OCI-LY7 (cell line): ENCODE measurements around the gene MED31. TPM values are rescaled to one million over a fixed set of nuclear protein-coding genes. Genes with fewer than 3 reads are reported as not detected.
"Not testable (repeated sequence)": the region's sequence is repeated elsewhere in the genome, so short reads cannot be mapped to it uniquely, and the experiment has no call there.

Source experiments
- BruUV-seq: library from RNA; stranded (reverse); fragments of 400-500 nt; replicated peaks from 2 replicates; lab custom pipeline; 2021; lab: Mats Ljungman, UMichigan
- CTCF ChIA-PET: fragments of 300-600 bp; sonication (Branson Sonifier 250); formaldehyde crosslinking; loops from one replicate; lab custom pipeline; 2022; ENCODE audit warnings: antibody characterized with exemption; ENCODE audit not compliant: unreplicated experiment; lab: Charles Lee
- POLR2A ChIA-PET: fragments of 300-600 bp; sonication (Branson Sonifier 250); formaldehyde crosslinking; loops from one replicate; lab custom pipeline; 2022; ENCODE audit warnings: antibody characterized with exemption; lab: Charles Lee
- DNase-seq: peaks from one replicate; pipeline ENCODE4 v3.0.0-alpha.2; 2015; ENCODE audit warnings: low spot score
- H2AFZ ChIP-seq: fragments of 200-600 bp; sonication (generic), shearing (Covaris generic); 2 replicates; pipeline ENCODE4 v1.6.1; 2014; ENCODE audit warnings: mild to moderate bottlenecking, antibody characterized with exemption, low read length, moderate library complexity
- H3K27ac ChIP-seq: fragments of 200-600 bp; sonication (generic); 2 replicates; pipeline ENCODE4 v1.5.1; 2014; ENCODE audit warnings: mixed run types, low read depth, mild to moderate bottlenecking, moderate library complexity, low read length, inconsistent platforms; ENCODE audit not compliant: poor library complexity, severe bottlenecking
- H3K36me3 ChIP-seq: fragments of 200-600 bp; sonication (generic); 2 replicates; pipeline ENCODE4 v1.6.1; 2014; ENCODE audit warnings: mild to moderate bottlenecking, antibody characterized with exemption, low read length, moderate library complexity, mixed read lengths; ENCODE audit not compliant: insufficient read depth
- H3K4me1 ChIP-seq: fragments of 200-600 bp; sonication (generic); 2 replicates; pipeline ENCODE4 v1.5.1; 2014; ENCODE audit warnings: mild to moderate bottlenecking, low read length; ENCODE audit not compliant: insufficient read depth, poor library complexity, severe bottlenecking
- H3K4me2 ChIP-seq: fragments of 200-600 bp; sonication (generic); 2 replicates; pipeline ENCODE4 v1.6.1; 2014; ENCODE audit warnings: mild to moderate bottlenecking, low read length
- H3K4me3 ChIP-seq: fragments of 200-600 bp; sonication (generic); 2 replicates; pipeline ENCODE4 v1.5.1; 2014; ENCODE audit warnings: mild to moderate bottlenecking, low read depth, low read length; ENCODE audit not compliant: poor library complexity, severe bottlenecking
- H3K79me2 ChIP-seq: fragments of 200-600 bp; sonication (generic); 2 replicates; pipeline ENCODE4 v1.6.1; 2016; ENCODE audit warnings: low read depth, mild to moderate bottlenecking, low read length, moderate library complexity, mixed read lengths; ENCODE audit not compliant: insufficient read depth
- H3K9me2 ChIP-seq: fragments of 200-600 bp; sonication (generic); 2 replicates; pipeline ENCODE4 v1.6.1; 2016; ENCODE audit warnings: mild to moderate bottlenecking, low read length, mixed read lengths; ENCODE audit not compliant: insufficient read depth
- H3K9me3 ChIP-seq: fragments of 200-600 bp; sonication (generic); 2 replicates; pipeline ENCODE4 v1.6.1; 2014; ENCODE audit warnings: mild to moderate bottlenecking, mixed run types, low read length, mixed read lengths
- H4K20me1 ChIP-seq: fragments of 200-600 bp; sonication (generic); 2 replicates; pipeline ENCODE4 v1.6.1; 2014; ENCODE audit warnings: mild to moderate bottlenecking, antibody characterized with exemption, low read length, moderate library complexity, mixed read lengths; ENCODE audit not compliant: insufficient read depth
- CTCF ChIP-seq: fragments of 200-600 bp; sonication (generic); conservative IDR thresholded peaks from 2 replicates; pipeline ENCODE4 v1.5.1; 2014; ENCODE audit warnings: mild to moderate bottlenecking, antibody characterized with exemption, low read length, moderate library complexity, mixed read lengths
- EZH2phosphoT487 ChIP-seq: fragments of 200-600 bp; sonication (generic); IDR thresholded peaks from 2 replicates; pipeline ENCODE4 v1.6.1; 2018; ENCODE audit warnings: low read depth, borderline replicate concordance, mild to moderate bottlenecking, mixed run types, antibody characterized with exemption, low read length, moderate library complexity, mixed read lengths
- intact Hi-C: fragments of 100-400 bp; cut with micrococcal nuclease; formaldehyde crosslinking; loops from one replicate; pipeline ENCODE4 v1.10.0; 2022; ENCODE audit not compliant: unreplicated experiment
- total RNA-seq, 2 experiments: library from RNA; depleted of rRNA in 1 of 2; stranded (reverse); fragments of >200 nt in 1 of 2; shearing (Covaris generic) in 1 of 2; gene quantifications; 2 replicates each; pipeline ENCODE4 v1.2.3, GENCODE V29; 2014 to 2022

Gene MED31
- total RNA-seq, 2 experiments from 2014 or later = 14.6 to 25.2 TPM

- Histone ChIP-seq H3K9me2 (no peaks in the 10 kb centered on the region), H2AFZ (peak overlapping the region; percentile 37; the same call in 1 of the 2 replicates), H4K20me1 (no peaks in the 10 kb centered on the region), H3K36me3 (peaks cover 21% of the 10 kb centered on the region), H3K27ac (peak overlapping the region; percentile 86), H3K4me2 (peak overlapping the region; percentile 93), H3K9me3 (no peaks in the 10 kb centered on the region), H3K4me1 (peaks cover 43% of the 10 kb centered on the region), H3K4me3 (peak overlapping the region; percentile 63), H3K79me2 (peaks cover 4% of the 10 kb centered on the region; the same call in 1 of the 2 replicates)
- intact Hi-C loops = no loop called here
- BruUV-seq = no TSS peak
- ChIA-PET POLR2A (interaction anchor here (1.1 to 1.2 kb wide), 4 partner anchors 11 to 219 kb away, joined by 3 to 4 read pairs (median 4); partner anchors contain the start of gene KIAA0753), CTCF (no interaction called here)
- no peak for DNase-seq
- TF ChIP-seq EZH2phosphoT487 (no peak), CTCF (no peak)
Measured at GRCh38 chr17:6661464-6661848, 10.1 kb upstream of the MED31 start.

DNA sequence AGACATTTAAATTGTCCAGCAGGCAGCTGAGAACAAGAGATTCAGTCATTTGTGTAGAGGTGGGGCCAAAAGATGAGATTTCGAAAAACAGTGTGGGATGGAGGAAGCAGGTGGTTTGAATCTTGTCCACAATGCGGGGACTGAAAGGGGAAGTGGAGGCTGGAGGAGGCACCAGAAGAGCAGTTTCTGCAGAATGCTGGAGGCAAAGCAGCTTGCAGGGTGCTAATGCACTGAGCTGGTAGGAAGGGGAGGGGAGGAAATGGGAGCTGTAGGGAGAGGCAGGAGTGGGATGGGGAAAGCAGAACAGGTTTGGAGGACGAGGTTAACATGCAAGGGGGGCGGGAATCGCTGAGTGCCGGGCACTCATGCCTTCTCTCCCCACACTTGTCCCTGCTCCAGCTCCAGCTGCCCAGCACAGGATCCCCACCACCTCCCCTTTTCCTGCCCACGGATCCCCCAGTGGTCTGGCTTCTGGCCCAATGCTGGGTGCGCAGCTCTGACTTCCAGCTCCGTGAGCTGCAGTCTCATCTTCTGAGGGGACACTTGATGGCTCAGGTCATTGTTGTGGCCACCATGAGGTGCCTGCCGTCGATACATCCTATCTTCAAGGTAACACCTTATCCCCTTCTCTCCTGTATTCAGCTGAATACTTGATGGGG lies 9.5 kb upstream of the MED31 start:
- DNase-seq = peak; percentile 78
- Histone ChIP-seq H3K9me3 (no peaks in the 10 kb centered on the region), H3K4me2 (peak overlapping the region; percentile 93), H3K36me3 (peaks cover 20% of the 10 kb centered on the region), H3K27ac (peak overlapping the region; percentile 86), H2AFZ (peak overlapping the region; percentile 37; the same call in 1 of the 2 replicates), H4K20me1 (no peaks in the 10 kb centered on the region), H3K9me2 (no peaks in the 10 kb centered on the region), H3K4me3 (peak overlapping the region; percentile 63), H3K79me2 (peaks cover 4% of the 10 kb centered on the region; the same call in 1 of the 2 replicates), H3K4me1 (peaks cover 43% of the 10 kb centered on the region)
- intact Hi-C loops = no loop called here
- ChIA-PET CTCF (no interaction called here), POLR2A (interaction anchor here (1.1 to 1.2 kb wide), 3 partner anchors 10 to 219 kb away, joined by 4 read pairs; partner anchors contain the start of gene KIAA0753)
- no peak for TF ChIP-seq CTCF
- no peak for TF ChIP-seq EZH2phosphoT487
- no TSS peak for BruUV-seq

DNA sequence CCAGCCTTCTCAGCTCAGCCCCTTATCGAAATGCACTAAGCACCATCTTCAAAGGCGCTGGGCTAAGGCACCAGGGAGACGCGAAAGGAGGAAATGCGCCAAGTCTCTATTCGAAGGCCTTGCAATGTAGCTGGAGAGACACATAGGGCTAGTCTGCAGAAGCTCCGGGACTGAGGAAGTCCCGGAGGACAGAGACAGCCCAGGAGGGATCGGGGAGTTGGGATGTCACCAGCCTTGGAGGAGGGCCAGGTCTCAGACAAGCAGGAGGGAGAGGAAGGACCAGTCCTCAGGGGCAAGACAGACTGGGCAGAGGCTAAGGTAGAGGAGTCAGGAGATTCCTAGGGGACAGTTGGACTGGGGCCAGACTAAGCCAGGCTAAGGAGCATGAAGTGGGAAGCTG lies 8.7 kb upstream of the MED31 start:
- Histone ChIP-seq H2AFZ (no peak overlapping the region; the same call in 1 of the 2 replicates), H3K4me1 (peaks cover 43% of the 10 kb centered on the region), H3K9me3 (no peaks in the 10 kb centered on the region), H3K4me2 (peak overlapping the region; percentile 93), H3K27ac (peak overlapping the region; percentile 86), H3K9me2 (no peaks in the 10 kb centered on the region), H4K20me1 (no peaks in the 10 kb centered on the region), H3K36me3 (peaks cover 20% of the 10 kb centered on the region), H3K4me3 (peak overlapping the region; percentile 63), H3K79me2 (peaks cover 4% of the 10 kb centered on the region; the same call in 1 of the 2 replicates)
- intact Hi-C loops = no loop called here
- ChIA-PET CTCF (no interaction called here), POLR2A (interaction anchor here (1.1 kb wide), 1 partner anchor 9 kb away, joined by 4 read pairs; no protein-coding TSS in a partner anchor)
- no peak for TF ChIP-seq CTCF
- no peak for TF ChIP-seq EZH2phosphoT487
- no peak for DNase-seq
- no TSS peak for BruUV-seq

- H3K4me3 ChIP-seq = peak overlapping the region; percentile 81
- H3K4me1 ChIP-seq = peaks cover 43% of the 10 kb centered on the region
- intact Hi-C loops, H3K9me2 ChIP-seq, H3K27ac ChIP-seq, BruUV-seq, H2AFZ ChIP-seq, H3K9me3 ChIP-seq, CTCF ChIA-PET, H3K79me2 ChIP-seq, H4K20me1 ChIP-seq, DNase-seq, POLR2A ChIA-PET: not testable (repeated sequence)
- H3K4me2 ChIP-seq = peak overlapping the region; percentile 84
- peaks cover 15% of the 10 kb centered on the region for H3K36me3 ChIP-seq
Measured at GRCh38 chr17:6658411-6658810, 7.0 kb upstream of the MED31 start.
